ENCODE measurements around the gene LRIT1. TPM values are rescaled to one million over a fixed set of nuclear protein-coding genes. Genes with fewer than 3 reads are reported as not detected.

LRIT1 gene, protein sequence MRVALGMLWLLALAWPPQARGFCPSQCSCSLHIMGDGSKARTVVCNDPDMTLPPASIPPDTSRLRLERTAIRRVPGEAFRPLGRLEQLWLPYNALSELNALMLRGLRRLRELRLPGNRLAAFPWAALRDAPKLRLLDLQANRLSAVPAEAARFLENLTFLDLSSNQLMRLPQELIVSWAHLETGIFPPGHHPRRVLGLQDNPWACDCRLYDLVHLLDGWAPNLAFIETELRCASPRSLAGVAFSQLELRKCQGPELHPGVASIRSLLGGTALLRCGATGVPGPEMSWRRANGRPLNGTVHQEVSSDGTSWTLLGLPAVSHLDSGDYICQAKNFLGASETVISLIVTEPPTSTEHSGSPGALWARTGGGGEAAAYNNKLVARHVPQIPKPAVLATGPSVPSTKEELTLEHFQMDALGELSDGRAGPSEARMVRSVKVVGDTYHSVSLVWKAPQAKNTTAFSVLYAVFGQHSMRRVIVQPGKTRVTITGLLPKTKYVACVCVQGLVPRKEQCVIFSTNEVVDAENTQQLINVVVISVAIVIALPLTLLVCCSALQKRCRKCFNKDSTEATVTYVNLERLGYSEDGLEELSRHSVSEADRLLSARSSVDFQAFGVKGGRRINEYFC
- not detected in 2 replicates for total RNA-seq

DNA sequence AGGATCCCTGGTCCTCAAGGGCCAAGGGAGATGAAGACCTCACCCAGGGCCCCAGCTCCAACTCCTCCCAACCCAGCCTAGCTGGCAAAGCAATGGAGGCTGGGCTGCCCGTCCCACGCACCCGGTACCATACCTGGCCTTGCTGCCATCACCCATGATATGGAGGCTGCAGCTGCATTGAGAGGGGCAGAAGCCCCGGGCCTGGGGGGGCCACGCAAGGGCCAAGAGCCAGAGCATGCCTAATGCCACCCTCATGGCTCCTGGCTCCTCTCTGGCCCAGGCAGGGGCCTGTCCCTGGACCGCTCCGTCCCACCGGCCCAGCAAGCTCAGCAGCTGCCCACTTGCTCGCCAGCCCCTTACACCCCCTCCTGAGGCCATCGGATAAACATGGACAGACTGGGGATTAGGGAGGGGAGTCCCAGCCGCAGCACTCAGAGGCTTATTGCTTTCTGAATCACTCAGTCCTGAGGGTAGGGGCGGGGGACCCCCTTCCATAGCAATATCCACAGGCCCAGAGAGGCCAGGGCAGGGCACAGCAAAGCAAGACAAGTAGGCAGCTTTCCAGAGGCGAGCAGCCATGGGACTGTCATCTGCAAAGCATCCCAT lies at the start of gene LRIT1:
TSS of gene LRIT1 (minus strand) at position 362 of the 606 bp plus-strand sequence. CDS start at position 255, 107 bp downstream.

DNA sequence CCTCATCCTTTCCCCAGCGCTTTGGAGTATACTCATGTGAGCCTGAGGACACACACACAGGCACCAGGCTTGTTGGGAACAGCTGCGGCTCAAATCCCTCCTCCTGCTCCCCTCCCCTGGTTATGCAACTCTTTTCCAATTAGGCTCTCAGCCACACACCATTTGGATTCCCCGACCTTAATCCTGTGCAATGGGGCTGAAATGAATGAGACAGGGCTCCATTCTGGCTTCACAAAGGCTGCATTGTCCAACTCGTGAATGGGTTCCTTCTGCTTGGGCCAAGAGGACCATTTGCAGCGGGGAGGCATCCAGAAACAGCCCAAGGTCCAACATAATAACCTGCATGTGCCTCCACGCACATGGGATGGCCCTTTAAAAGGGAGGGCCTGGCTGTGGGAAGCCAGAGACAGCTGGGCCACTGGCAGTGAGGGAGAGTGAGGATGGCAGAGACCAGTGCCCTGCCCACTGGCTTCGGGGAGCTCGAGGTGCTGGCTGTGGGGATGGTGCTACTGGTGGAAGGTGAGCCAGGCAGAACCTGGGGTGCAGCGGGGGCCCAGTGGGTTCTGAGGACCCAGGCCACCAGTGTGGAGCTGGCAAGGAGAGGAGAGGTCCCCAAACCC lies 3.4 kb upstream of the LRIT1 start, which contains the start of gene RGR:
TSS of gene RGR (plus strand) at position 403 of the 620 bp plus-strand sequence. CDS start at position 441, 38 bp downstream.

DNA sequence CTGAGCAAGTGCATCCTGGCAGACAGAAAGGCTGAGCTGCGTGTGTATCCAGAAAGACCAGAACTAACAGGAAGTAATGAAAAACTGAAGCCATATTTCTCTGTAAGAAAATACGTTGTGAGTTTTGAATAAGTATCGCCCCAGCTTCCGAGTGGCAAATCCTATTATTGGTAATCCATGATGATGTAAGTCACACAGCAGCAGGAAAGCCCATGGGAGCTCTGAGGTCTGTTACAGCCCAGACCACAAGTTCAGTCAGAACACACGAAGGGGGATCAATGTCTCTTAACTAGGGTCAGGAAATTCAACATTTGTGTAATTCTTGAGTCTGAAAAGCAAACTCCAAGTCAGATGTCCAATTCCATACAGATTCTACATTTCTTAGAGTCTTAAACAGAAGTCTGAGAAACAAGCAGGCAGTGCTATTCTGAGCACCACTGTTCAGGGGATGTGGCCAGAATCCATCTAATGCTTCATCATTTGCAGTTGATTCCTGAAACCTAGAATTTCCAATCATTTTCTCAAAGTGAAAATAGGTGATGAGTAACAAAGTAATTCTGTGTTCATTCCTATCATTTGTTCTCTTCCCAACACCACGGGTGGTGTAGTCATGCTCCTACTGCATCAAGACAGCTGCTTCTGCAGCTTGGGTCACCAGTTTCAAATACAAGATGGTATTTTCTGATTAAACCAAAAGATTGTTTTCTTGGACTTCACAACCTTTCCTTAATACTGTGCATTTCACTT lies 15.7 kb downstream of the LRIT1 start, which contains the start of gene LRIT2:
TSS of gene LRIT2 (minus strand) at position 118 of the 747 bp plus-strand sequence. CDS start at position 94, 24 bp downstream.

DNA sequence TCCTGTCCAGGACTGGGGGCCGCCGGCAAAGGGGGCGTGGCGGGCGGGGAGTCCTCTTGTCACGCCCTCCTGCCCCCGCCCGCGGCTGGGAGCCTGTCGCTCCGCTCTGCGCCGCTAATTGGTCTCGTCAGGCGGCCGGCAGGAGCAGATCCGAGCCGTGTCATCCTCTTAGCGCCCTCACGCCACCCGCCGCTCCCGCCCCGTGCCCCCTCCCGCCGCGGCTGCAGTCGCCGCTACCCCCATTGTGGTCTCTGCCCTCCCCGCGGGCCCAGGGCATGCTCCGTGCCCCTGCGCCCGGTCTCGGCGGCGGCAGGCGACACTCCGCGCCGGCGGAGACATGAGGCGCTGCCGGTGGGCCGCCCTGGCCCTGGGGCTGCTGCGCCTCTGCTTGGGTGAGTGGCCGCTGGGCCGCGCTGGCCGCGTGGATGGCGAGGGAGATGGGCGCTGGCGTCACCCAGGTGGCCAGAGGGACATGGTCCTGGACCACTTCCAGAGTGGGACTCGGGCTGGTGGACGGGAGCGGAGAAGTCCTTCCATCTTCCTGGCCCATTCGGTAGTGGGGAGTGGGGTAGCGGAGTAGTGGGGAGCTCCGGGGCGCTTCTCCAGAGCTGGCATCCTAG lies 46.8 kb downstream of the LRIT1 start, which contains the start of gene CDHR1:
TSS of gene CDHR1 (plus strand) at position 114 of the 620 bp plus-strand sequence. CDS start at position 338, 224 bp downstream.

Other genes with a start within 250 kb of the LRIT1 start
- gene GHITM, start 102.0 kb downstream of the LRIT1 start, total RNA-seq = 208 and 214 TPM in 2 replicates
- not detected in 2 replicates for gene GPR15LG, start 67.7 kb downstream of the LRIT1 start, total RNA-seq
- gene CDHR1, start 47.0 kb downstream of the LRIT1 start, total RNA-seq = not detected in 2 replicates
- gene LRIT2, start 16.0 kb downstream of the LRIT1 start, total RNA-seq = not detected in 2 replicates
- gene RGR, start 3.5 kb upstream of the LRIT1 start, total RNA-seq = not detected in 2 replicates
- gene CCSER2, start 87.0 kb upstream of the LRIT1 start, total RNA-seq = 24.5 and 38.5 TPM in 2 replicates